Colonic mucosa (tissue), 4 donors: ENCODE results near the gene ZFY. TPM values are rescaled to one million over a fixed set of nuclear protein-coding genes. Genes with fewer than 3 reads are reported as not detected.

Experiments used
- DNase-seq: peaks from one replicate; pipeline ENCODE4 v3.0.0-alpha.2; 2020
- H3K27ac ChIP-seq: fragments of 200-600 bp; one replicate; pipeline ENCODE4 v1.8.0; 2021
- H3K27me3 ChIP-seq: fragments of 200-600 bp; one replicate; pipeline ENCODE4 v1.8.0; 2021
- H3K36me3 ChIP-seq: fragments of 200-600 bp; one replicate; pipeline ENCODE4 v1.8.0; 2021
- H3K4me1 ChIP-seq: fragments of 200-600 bp; one replicate; pipeline ENCODE4 v1.8.0; 2021; ENCODE audit warnings: mild to moderate bottlenecking
- H3K4me3 ChIP-seq: fragments of 200-600 bp; one replicate; pipeline ENCODE4 v1.8.0; 2021
- H3K9ac ChIP-seq, 2 donors: one replicate each; pipeline ENCODE4 v1.7.0; 2013; ENCODE audit warnings: control low read depth in 2 of 2, low read depth in 2 of 2, low read length in 2 of 2
- H3K9me3 ChIP-seq: fragments of 200-600 bp; one replicate; pipeline ENCODE4 v1.8.0; 2021
- intact Hi-C: fragments of 100-400 bp; cut with DNase I; formaldehyde crosslinking; loops from one replicate; pipeline ENCODE4 v1.14.1; 2022
- total RNA-seq, 2 donors: library from RNA; stranded (reverse); fragmentation: NEBNext Ultra II Directional in 1 of 2; extraction: Animal tissue kit (Norgen Biotek cat#: 25700) in 1 of 2; gene quantifications; one replicate each; pipeline ENCODE4 v1.2.1, GENCODE V29; 2021
- TF ChIP-seq, protein P1 (sequence below): fragments of 200-600 bp; IDR thresholded peaks from one replicate; pipeline ENCODE4 v1.8.0; 2022; ENCODE audit warnings: antibody characterized with exemption, mild to moderate bottlenecking
- donor health status: healthy.
- donor health status: DM: no; HTN: no; CAD: no.
- donor health status: DM: no; HTN: no; CAD: no.

ZFY gene
- total RNA-seq, 2 donors from 2014 or later = 0.35 TPM; not detected in 1

DNA sequence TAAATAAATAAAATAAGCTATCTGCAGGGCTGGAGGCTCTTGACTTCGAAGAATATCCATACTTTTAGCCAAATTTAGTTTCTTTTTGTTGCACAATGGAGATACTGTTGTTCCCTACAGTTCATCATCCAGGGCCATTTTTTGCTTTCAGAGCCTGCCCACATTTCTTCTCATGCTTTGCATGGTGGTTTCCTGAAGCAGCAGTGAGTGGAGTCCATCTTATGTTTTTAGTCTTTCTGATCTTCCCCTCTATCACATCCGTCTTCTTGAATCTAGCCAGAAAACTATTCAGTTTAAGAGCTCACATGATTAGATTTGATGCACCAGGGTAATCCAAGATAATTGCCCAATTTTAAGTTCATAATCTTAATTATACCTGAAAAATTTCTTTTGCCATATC, 19.6 kb downstream of the ZFY start:
- Histone ChIP-seq H3K27me3 (no peaks in the 10 kb centered on the region), H3K27ac (no peak overlapping the region), H3K9me3 (no peaks in the 10 kb centered on the region), H3K36me3 (no peaks in the 10 kb centered on the region), H3K9ac (no peak overlapping the region), H3K4me3 (no peak overlapping the region), H3K4me1 (no peaks in the 10 kb centered on the region)
- intact Hi-C loops = no loop called here
- TF ChIP-seq, protein P1, sequence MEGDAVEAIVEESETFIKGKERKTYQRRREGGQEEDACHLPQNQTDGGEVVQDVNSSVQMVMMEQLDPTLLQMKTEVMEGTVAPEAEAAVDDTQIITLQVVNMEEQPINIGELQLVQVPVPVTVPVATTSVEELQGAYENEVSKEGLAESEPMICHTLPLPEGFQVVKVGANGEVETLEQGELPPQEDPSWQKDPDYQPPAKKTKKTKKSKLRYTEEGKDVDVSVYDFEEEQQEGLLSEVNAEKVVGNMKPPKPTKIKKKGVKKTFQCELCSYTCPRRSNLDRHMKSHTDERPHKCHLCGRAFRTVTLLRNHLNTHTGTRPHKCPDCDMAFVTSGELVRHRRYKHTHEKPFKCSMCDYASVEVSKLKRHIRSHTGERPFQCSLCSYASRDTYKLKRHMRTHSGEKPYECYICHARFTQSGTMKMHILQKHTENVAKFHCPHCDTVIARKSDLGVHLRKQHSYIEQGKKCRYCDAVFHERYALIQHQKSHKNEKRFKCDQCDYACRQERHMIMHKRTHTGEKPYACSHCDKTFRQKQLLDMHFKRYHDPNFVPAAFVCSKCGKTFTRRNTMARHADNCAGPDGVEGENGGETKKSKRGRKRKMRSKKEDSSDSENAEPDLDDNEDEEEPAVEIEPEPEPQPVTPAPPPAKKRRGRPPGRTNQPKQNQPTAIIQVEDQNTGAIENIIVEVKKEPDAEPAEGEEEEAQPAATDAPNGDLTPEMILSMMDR = no peak
- no peak for DNase-seq

DNA sequence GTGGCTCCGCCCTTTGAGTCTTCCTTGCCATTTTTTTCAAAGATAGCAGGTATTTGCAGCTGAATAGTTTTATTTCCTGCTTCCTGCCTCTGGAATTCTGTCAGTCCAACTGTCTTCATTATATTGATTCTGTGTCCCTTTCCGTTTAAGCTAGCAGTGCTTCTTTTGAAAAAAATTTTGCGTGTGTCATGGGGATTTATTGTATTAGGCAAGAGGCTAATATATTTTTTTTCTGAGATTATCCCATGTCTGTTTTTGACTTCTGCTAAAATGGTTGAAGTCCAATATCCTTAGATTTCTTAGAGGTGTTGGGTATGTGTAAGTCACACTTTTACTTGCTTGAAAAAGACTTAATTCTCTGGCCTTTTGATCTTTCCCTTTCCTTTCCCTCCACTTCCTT, 20.4 kb downstream of the ZFY start:
- Histone ChIP-seq H3K27ac (no peak overlapping the region), H3K4me1 (no peaks in the 10 kb centered on the region), H3K27me3 (no peaks in the 10 kb centered on the region), H3K4me3 (no peak overlapping the region), H3K36me3 (no peaks in the 10 kb centered on the region), H3K9ac (no peak overlapping the region), H3K9me3 (no peaks in the 10 kb centered on the region)
- DNase-seq = no peak
- intact Hi-C loops = no loop called here
- TF ChIP-seq, protein P1 = no peak

DNA sequence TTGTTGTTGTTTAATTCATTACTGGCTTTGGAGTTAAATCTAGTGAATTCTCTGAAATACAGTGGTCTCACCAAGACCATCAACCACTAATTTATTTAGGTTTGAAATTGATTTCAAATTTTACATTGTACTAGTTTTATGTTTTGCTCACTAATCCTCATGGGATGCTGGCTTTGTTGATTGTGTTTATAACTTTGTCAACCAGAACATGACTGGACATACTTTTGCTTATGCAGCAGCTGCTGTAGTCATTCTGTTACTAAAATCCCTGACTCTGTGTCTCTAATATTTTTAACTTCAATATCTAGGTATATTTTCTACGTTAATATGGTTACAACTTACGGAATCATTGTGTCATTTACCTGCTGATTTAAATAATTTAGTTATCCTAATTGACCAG, 26.9 kb downstream of the ZFY start:
- TF ChIP-seq, protein P1 = no peak
- no peaks in the 10 kb centered on the region for H3K36me3 ChIP-seq
- intact Hi-C loops = no loop called here

DNA sequence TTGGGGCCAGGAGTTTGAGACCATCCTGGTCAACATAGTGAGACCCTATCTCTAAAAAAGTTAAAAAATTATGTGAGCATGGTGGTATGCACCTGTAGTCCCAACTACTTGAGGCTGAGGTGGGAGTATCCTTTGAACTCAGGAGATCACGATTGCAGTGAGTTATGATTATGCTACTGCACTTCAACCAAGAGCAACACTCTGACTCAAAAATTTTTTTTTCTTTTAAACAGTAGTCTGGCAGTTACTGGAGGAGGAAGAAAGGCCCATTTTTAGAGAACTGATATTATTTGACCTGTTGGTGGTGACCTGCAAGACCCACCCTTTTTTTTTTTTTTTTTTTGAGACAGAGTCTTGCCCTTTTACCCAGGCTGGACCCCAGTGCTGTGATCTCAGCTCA, 29.6 kb downstream of the ZFY start:
- no peaks in the 10 kb centered on the region for H3K9me3 ChIP-seq
- H3K36me3 ChIP-seq = no peaks in the 10 kb centered on the region
- H3K4me3 ChIP-seq = no peak overlapping the region
- no peak overlapping the region for H3K27ac ChIP-seq
- H3K4me1 ChIP-seq = no peaks in the 10 kb centered on the region
- no peak for DNase-seq
- no peaks in the 10 kb centered on the region for H3K27me3 ChIP-seq
- no peak overlapping the region for H3K9ac ChIP-seq
- TF ChIP-seq, protein P1 = no peak
- intact Hi-C loops = no loop called here

More for the DNA sequence above, 26.9 kb downstream of the ZFY start:
- Histone ChIP-seq H3K4me1 (no peaks in the 10 kb centered on the region), H3K9me3 (no peaks in the 10 kb centered on the region), H3K9ac (no peak overlapping the region), H3K27me3 (no peaks in the 10 kb centered on the region), H3K27ac (no peak overlapping the region), H3K4me3 (no peak overlapping the region)
- DNase-seq = no peak

DNA sequence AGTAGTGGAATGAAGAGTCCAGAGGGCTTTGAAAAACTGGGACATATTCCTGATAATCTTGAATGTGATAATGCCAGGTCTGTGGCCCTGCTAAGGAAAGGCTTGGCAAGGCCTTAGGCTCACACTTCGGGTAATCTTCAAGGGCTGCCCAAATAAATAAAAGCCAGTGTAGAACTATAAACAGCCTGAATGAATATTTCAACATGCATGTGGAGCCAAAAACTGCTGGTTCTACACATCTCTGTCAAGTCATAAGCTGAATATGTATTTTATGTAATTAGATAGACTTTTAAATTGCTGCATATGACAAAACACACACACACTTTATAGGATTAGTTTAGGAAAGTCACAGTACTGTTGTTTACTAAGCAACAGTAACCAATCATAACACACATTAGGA, 30.4 kb downstream of the ZFY start:
- DNase-seq = no peak
- no peak overlapping the region for H3K27ac ChIP-seq
- TF ChIP-seq, protein P1 = no peak
- H3K36me3 ChIP-seq = no peaks in the 10 kb centered on the region
- no peaks in the 10 kb centered on the region for H3K27me3 ChIP-seq
- no peak overlapping the region for H3K4me3 ChIP-seq
- intact Hi-C loops = no loop called here
- H3K4me1 ChIP-seq = no peaks in the 10 kb centered on the region
- H3K9ac ChIP-seq = no peak overlapping the region
- H3K9me3 ChIP-seq = no peaks in the 10 kb centered on the region

DNA sequence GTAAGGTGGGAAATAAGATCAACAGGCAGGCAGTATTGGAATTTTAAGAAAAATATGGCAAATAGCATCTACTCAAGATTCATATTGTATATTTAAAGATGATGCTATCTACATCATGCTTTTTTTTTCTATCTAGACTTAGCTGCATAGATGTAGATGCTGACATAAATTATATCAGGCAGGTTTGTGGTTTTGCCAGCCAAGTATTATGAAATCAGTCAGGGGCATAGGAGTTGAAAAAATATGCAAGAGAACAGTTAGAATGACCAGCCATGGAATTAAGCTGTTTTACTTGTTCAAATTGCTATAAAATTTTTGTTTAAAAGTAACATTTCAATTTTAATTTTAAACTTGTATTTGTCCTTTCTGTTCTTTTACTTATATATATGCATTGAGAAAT, 34.4 kb downstream of the ZFY start:
- Histone ChIP-seq H3K27ac (no peak overlapping the region), H3K4me3 (no peak overlapping the region), H3K36me3 (no peaks in the 10 kb centered on the region), H3K9me3 (no peaks in the 10 kb centered on the region), H3K4me1 (no peaks in the 10 kb centered on the region), H3K9ac (no peak overlapping the region), H3K27me3 (no peaks in the 10 kb centered on the region)
- TF ChIP-seq, protein P1 = no peak
- intact Hi-C loops = no loop called here
- no peak for DNase-seq
